Measurements from ENCODE around the gene HOXB2. TPM values are rescaled to one million over a fixed set of nuclear protein-coding genes. Genes with fewer than 3 reads are reported as not detected.
"Not testable (repeated sequence)": the region's sequence is repeated elsewhere in the genome, so short reads cannot be mapped to it uniquely, and the experiment has no call there.

Gene HOXB2
- total RNA-seq, 2 donors from 2014 or later: 3.2 to 21.7 TPM

DNA sequence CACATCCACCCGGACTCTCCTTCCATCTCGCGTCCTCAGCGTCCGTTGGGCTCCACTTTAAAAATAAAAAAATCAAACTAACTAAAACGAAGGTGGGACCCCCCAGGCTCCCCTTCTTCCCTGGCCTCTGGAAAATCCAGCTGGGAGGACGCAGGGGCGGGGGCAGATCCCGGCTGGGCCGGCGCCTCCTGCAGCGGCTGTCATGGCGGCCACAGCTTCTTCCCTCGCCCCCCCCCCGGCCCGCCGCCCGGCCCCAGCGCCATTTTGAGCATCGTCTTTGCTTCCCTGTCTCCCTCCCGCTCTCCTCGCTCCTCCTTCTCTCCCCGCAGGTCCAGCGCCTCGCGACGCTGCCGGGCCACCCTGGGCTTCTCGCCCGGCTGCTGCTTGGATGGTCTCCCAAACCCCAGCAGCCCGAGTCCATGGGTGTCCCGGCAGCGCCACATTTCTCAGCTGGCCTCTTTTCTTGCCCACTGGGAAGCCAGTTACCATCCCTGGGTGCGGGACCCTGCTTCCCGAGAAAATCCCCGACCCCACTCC lies 3.3 kb downstream of the HOXB2 start:
- DNase-seq (ENCODE audit: low spot score in 2 of 2): no peak
- peaks cover 13 to 33% of the 10 kb centered on the region in 2 donors for H3K36me3 Mint-ChIP-seq

DNA sequence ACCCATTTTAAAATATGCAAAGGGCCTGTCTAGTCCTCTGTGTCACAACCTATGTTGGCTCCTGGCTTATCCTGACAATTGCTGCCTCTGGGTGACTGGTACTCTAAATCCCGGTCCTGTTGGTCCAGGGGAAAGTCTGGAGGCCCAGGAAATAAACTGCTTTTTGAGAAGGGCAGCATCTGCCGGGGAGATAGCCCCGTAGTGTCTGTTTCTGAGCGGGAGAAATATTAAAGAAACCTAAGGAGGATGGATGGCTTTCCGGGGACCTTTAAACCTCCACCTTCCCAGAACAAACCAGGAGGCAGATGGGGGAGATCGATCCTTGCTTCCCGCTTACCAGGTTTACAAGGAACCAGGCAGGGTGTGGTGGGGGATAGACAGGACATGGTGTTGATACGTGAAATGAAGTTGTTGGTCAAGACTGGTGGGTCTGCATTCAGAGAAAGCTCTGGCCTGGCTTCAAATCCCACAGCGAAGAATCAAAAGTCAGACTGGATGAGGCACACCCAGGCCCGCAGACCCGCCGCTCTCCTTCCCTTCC lies 3.8 kb downstream of the HOXB2 start:
- peaks cover 13 to 33% of the 10 kb centered on the region in 2 donors for H3K36me3 Mint-ChIP-seq
- no peak for DNase-seq (ENCODE audit: low spot score in 2 of 2)
- H3K27ac Mint-ChIP-seq: peak overlapping the region; percentile 86 to 100
- H3K9me3 Mint-ChIP-seq: no peaks in the 10 kb centered on the region
- peak in 1 of 2 donors; percentile 19 for ATAC-seq

More for the DNA sequence above, 3.3 kb downstream of the HOXB2 start:
- H3K9me3 Mint-ChIP-seq: no peaks in the 10 kb centered on the region
- ATAC-seq: peak in 1 of 2 donors; percentile 50
- H3K27ac Mint-ChIP-seq: peak overlapping the region; percentile 92 to 100

DNA sequence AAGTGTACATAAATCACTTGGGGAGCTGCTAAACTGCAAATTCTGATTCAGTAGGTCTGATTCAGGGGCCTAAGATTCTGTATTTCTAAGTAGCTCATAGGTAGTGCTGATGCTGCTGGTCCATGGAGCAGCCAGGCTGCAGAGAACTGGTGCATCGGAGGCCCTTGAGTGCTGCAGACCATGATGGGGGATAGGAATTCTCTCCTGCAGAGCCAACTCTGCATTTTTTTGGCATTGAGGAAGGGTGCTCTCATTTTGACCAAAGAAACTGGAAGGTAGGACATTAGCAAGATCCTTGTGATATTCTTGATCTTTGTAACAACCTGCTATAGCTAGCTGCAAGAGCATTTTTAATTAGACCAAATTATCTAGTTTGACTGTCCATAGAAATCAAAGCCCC lies 4.7 kb downstream of the HOXB2 start:
- H3K9me3 Mint-ChIP-seq: no peaks in the 10 kb centered on the region
- no peak for ATAC-seq
- peaks cover 13 to 33% of the 10 kb centered on the region in 2 donors for H3K36me3 Mint-ChIP-seq
- peak overlapping the region in 1 of 2 donors; percentile 18 for H3K27ac Mint-ChIP-seq
- no peak for DNase-seq (ENCODE audit: low spot score in 2 of 2)

DNA sequence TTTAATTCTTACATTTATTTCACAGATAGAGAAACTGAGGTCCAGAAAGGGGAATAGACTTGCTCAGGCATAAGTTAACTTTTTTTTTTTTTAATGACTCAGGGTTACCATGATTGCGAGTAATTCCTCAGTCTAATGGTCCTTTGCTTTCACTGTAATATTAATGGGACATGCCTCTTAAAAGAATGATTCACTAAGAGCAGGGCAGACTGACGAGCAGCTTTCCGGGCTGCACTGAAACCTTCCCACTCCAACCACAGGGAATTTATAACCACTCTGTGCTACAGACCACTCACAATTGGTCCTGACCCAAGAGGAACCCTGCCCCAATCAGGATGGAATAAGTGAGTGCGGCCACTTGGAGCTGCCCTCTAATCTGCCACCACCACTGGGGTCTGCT lies 5.7 kb downstream of the HOXB2 start:
- H3K27ac Mint-ChIP-seq: no peak overlapping the region
- H3K36me3 Mint-ChIP-seq: peaks cover 13 to 32% of the 10 kb centered on the region in 2 donors

DNA sequence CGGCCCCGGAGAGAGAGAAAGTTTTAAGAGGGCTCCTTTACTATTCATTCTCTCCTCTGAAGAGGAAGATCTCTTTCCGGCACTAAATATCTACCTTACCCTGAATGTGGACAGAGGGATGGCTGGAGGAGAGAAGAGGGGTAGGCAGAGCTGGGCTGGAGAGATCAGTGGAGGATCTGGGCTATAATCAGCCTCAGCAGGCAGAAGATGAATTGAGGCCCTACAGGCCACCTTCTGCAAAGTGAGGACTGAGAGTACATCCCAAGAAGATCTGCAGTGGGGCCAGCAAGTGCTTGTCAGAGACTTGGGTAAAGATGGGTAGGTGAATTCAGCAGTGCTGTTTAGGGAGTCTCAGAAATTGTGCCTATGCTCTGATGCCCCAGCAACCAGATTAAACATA lies 7.6 kb downstream of the HOXB2 start:
- H3K36me3 Mint-ChIP-seq: peaks cover 7 to 16% of the 10 kb centered on the region in 2 donors
- no peaks in the 10 kb centered on the region for H3K9me3 Mint-ChIP-seq
- ATAC-seq (no peak), DNase-seq (ENCODE audit: low spot score in 2 of 2) (no peak)
- H3K27ac Mint-ChIP-seq: no peak overlapping the region

More for the DNA sequence above, 5.7 kb downstream of the HOXB2 start:
- no peak for DNase-seq (ENCODE audit: low spot score in 2 of 2)
- ATAC-seq: no peak
- H3K9me3 Mint-ChIP-seq: no peaks in the 10 kb centered on the region

DNA sequence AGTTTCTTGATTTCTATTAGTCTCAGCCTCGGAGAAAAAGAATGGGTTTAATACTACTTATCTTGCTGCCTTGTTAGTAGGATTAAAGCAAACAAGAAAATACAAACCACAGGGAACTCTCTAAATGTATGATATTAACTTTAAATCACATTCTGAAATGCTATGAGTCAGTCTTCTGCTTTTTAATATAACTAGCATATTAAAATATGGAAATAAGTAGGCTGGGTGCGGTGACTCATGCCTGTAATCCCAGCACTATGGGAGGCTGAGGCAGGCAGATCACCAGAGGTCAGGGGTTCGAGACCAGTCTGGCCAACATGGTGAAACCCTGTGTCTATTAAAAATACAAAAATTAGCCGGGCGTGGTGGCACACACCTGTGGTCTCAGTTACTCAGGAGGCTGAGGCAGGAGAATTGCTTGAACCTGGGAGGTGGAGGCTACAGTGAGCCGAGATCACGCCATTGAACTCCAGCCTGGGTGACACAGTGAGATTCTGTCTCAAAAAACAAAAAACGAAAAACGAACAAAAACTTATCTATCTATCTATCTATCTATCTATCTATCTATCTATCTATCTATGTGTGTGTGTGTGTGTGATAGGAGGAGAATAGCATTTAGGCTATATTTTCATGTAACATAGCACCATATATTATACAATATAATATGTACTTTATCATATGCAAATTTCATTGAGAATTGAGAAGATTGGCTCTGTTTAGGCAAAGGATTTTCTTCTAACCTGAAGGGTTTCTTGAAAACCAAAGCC lies 8.9 kb downstream of the HOXB2 start:
- peak in 1 of 2 donors; percentile 30 for ATAC-seq
- H3K36me3 Mint-ChIP-seq; H3K27ac Mint-ChIP-seq; H3K9me3 Mint-ChIP-seq; DNase-seq (ENCODE audit: low spot score in 2 of 2): not testable (repeated sequence)

DNA sequence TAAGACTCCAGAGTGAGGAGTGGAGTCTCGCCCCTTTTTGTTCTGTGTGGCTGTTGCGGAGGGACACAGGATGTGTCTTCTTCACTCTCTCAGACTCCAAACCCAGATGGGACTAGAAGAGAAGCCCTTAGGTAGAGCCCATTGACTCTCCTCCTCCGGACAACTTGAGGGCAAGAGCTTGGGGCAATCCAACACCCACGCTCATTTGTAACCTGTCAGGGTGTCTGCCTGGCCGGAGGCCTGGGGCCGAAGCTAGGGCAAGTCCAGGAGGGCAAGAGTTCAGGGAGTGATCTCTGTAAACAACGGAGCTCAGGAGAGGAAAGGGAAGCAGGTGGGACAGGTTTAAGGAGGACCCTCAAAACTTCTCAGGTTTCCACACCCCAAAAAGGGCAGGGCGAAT lies 12.6 kb downstream of the HOXB2 start:
- DNase-seq (ENCODE audit: low spot score in 2 of 2): no peak
- Mint-ChIP-seq H3K27ac (no peak overlapping the region), H3K36me3 (no peaks in the 10 kb centered on the region), H3K9me3 (no peaks in the 10 kb centered on the region)
- no peak for ATAC-seq

DNA sequence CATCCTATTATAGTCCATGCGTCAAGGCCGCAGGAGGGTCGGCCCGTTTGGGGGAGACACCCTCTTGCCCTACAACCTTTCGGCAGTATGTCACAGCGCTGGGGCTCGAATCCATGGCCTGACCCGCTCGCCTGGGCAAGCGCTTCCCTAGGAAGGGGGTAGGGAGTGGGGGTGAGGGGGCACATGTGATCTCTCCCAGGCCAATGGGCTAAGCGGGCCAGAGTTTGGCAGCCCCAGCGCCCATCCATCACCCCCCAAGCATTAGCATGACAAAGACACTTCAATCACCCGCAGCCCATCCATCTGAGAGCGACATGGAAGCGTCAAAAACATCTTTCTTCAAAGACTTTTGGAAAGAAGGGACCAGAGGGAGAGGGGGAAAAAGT lies 14.0 kb downstream of the HOXB2 start, which contains the start of gene HOXB1:
Gene HOXB1, minus strand, starts transcription at position 125 of the 386 bp plus-strand sequence. Its CDS starts 107 bp downstream, at position 18.
- DNase-seq (ENCODE audit: low spot score in 2 of 2): no peak
- ATAC-seq: no peak
- Mint-ChIP-seq H3K27ac (no peak within 1 kb of the TSS), H3K9me3 (no peaks in the 10 kb centered on the region), H3K36me3 (no peaks in the 10 kb centered on the region)

DNA sequence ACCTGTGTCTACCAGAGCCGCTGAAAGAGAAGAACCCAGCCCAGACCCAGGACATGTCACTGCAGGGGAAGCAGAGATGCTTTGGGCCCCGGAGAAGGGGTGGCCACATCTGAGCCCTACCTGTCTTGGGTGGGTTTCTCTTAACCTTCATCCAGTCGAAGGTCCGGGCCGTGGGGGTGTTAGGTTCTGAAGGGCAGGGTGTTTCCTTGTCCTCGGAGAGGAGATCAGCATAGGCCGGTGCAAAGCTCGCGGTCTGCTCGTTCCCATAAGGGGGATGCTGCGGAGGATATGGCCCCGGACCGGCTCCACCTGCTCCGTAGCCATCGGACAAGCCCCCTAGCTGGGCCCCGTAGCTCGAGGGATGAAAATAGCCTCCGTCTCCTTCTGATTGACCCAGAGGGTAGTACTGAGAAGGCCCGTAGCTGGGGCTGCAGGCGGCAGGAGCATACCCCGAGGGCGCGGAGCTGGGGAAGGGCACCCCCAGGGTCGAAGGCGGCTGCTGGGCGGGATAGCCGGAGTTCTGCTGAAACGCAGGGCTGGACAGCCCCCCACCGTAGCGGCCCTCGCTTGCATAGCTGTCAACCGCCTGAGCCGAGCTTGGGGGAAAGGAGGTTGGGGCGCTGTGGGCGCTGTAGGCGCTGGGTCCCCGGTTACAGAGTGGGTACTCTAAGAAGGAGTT lies 14.6 kb downstream of the HOXB2 start:
- Mint-ChIP-seq H3K27ac (no peak overlapping the region), H3K36me3 (no peaks in the 10 kb centered on the region), H3K9me3 (no peaks in the 10 kb centered on the region)
- ATAC-seq: no peak
- no peak for DNase-seq (ENCODE audit: low spot score in 2 of 2)

DNA sequence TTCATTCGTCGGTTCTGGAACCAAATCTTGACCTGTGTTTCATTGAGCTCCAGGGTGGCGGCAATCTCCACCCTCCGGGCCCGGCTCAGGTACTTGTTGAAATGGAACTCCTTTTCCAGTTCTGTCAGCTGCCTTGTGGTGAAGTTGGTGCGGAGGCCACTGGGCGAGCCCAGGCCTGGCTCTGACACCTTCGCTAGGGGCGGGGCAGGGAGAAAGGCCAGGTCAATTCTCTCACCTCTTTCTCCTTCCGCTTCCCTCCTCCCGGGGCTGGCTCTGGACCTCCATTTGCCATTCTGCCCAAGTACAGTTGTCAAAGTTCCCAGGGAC lies 15.3 kb downstream of the HOXB2 start:
- H3K36me3 Mint-ChIP-seq: no peaks in the 10 kb centered on the region
- H3K27ac Mint-ChIP-seq: no peak overlapping the region
- ATAC-seq (no peak), DNase-seq (ENCODE audit: low spot score in 2 of 2) (no peak)
- H3K9me3 Mint-ChIP-seq: no peaks in the 10 kb centered on the region

DNA sequence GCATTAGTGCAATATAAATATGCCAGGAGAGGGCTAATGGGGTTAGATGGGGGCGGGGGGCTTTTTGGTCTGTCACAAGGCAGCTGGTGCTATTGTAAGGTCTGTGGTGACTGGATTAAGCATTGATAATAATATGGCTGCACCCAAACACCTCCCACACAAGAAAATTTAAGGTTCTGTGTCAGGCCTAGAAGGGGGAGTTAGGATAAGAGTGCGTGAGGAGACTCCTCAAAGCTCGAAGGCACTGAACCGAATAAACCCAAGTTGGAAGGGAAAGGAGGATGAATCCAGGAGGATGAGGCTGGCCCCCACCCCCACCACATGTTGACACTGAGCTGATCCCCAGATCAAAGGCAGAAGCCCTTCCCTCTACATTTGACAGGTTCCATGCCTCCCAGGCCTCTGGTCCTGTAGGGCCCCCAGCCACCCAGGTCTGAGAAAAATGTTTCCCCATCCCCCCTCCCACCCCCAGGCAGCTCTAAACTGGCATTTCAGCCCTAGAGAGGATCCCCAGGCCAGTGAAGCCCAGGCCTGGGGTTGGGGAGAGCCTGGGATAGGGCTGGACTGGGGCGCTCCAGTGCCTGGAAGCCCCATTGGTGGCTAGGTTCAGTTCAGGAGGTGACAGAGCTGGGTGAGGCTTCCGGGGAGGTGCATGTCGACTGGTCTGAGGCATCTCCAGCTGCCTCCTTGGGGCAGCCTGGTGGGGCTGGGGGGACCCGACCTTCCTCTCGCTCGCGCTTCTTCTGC lies 15.8 kb downstream of the HOXB2 start:
- Mint-ChIP-seq H3K9me3 (no peaks in the 10 kb centered on the region), H3K36me3 (no peaks in the 10 kb centered on the region), H3K27ac (no peak overlapping the region)
- DNase-seq (ENCODE audit: low spot score in 2 of 2) (no peak), ATAC-seq (no peak)

DNA sequence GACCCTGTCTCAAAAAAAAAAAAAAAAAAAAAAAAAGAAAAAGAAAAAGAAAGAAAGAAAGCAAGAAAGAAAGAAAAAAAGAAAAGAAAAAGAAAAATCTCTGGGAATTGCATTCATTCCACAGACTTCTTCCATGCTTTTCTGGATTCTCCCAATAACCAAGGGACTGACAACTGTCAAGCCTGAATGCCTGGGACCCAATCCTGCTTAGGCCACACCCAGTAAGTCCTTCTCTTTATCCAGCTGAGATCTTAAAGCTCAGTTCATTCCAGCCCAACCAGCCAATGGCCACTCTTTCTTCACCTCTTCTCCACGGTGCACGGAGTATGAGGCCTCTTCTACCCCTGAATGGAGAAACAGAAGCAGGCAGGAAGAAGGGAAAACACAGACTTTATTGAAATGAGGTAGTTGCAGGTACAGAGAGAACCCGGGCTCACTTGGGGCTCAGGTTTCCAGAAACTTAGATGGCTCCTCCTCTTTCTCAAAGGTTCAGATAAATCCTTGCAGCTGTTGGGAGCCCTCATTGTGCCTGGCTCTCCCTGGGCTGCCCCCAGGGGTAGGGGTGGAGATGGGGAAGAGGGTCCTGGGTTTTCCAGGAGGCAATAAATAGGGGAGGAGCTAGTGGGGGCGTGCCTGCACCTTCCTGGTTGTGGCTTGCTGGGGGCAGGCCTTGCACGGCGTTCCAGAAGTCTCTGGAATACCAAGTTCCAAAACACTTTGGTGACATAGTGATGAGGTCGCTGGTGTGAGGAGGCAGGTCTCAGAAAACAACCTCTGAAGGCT lies 16.6 kb downstream of the HOXB2 start:
- no peak overlapping the region for H3K27ac Mint-ChIP-seq
- no peak for ATAC-seq
- no peaks in the 10 kb centered on the region for H3K36me3 Mint-ChIP-seq
- DNase-seq (ENCODE audit: low spot score in 2 of 2): no peak
- H3K9me3 Mint-ChIP-seq: no peaks in the 10 kb centered on the region

DNA sequence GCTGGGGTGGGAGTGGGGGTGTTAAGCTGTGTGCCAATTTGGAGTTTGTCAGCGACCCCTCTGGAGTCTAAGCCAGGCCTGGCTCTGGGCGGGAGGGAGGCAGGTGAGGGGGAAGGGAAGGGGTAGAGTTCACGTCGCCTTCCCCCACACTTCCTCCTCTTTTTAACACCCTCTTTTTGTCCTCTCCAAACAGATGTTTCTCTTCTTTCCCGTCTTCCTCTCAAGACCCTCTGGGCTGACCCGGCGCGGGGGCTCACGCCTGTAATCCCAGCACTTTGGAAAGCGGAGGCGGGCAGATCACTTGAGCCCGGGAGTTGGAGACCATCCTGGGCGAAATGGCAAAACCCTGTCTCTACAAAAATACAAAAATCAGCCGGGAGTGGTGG lies 17.4 kb downstream of the HOXB2 start:
- ATAC-seq (no peak), DNase-seq (ENCODE audit: low spot score in 2 of 2) (no peak)
- H3K9me3 Mint-ChIP-seq: no peaks in the 10 kb centered on the region

DNA sequence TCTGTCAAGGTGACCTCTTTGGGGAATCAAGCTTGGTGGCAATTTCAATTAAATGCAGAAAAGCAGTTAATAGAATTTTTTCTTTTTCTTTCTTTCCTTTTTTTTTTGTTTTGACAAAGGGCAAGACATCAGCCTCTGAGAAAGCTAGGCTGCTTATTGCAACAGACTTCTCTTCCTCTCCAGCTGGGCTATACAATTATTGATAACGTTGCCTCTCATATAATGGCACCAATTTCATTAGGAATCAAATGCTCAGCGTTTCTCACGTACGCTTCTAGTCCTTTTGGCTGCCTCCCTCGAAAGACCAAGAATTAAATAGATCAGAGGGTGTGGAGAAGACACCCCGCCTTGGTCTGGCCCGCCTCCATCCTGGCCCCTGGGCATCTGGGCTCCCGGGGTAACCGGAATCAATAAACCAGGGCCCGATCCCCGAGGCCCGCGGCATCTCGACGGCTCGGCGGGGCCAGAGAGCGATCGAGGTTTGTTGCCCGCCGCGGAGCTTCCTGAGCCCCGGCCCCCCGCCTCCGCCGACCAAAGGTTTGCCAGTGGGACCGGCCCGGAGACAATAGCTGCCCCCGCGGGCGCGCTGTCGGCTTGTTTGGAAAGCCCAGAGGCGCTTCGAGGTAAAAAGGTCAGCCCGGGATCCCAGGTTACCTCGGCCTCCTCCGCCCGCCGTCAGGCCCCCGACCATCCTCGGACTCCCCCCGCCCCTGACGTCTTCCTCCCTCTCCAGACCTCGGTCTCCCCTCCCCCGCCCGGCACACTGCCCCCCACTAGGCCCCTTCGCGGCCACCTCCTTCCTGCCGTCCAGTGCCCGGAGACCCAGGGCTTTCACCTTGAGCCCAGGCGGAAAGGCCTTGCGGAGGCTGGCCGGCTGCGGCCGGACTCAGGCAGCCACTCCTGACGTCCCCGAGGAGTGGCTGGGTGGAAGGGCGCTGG lies 18.0 kb downstream of the HOXB2 start:
- Mint-ChIP-seq H3K27ac (peak overlapping the region in 1 of 2 donors; percentile 38), H3K9me3 (no peaks in the 10 kb centered on the region), H3K36me3 (no peaks in the 10 kb centered on the region)
- ATAC-seq (no peak), DNase-seq (ENCODE audit: low spot score in 2 of 2) (no peak)

More for the DNA sequence above, 17.4 kb downstream of the HOXB2 start:
- no peak overlapping the region for H3K27ac Mint-ChIP-seq
- no peaks in the 10 kb centered on the region for H3K36me3 Mint-ChIP-seq

DNA sequence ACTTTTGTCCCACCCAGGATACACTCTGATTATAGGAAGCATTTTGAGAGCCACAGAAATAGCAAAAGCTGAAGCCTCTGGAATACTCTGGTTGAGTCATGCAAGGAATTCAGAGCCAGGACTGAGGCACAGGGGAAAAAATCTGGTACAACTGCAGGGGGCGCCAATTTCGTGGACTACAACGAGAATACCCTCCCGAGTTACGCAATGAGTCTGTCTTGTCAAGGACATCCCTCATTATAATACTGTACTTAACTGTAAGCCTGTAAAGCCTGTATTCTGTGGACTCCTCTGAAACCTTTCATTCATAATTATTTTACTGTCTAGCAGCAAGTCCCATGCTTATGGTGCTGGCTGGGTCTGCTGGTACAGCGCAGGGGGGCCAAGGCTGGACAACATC lies 21.9 kb downstream of the HOXB2 start:
- no peaks in the 10 kb centered on the region for H3K9me3 Mint-ChIP-seq
- ATAC-seq (no peak), DNase-seq (ENCODE audit: low spot score in 2 of 2) (no peak)
- peak overlapping the region in 1 of 2 donors; percentile 44 for H3K27ac Mint-ChIP-seq
- no peaks in the 10 kb centered on the region for H3K36me3 Mint-ChIP-seq
